ENCODE measurements around the gene IRX6.

The IRX6 gene

DNA sequence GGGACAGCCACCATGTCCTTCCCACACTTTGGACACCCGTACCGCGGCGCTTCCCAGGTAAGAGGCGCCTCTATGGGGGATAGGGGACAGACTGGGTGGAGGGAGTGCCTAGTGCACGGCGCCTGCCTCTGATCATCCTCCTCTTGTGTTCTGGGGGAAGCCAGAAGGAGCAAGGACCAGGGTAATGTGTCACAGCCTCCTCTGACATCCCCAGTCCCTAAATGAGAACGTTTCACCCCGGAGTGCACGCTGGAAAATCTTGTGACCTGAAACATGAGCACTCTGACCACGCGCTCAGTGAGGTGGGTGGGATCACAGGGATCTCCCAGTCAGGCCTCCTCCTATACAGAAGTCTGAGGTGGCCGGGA lies 1.1 kb downstream of the IRX6 start:
- peaks cover 10% of the 10 kb centered on the region for H3K27me3 ChIP-seq (ENCODE audit: insufficient read depth, low read length, poor library complexity)
- TF ChIP-seq EZH2 (IDR thresholded peaks at IDR 0.05; ENCODE audit: borderline replicate concordance, low read depth, low read length, severe bottlenecking) (no peak), CTCF (IDR thresholded peaks at IDR 0.05; ENCODE audit: borderline replicate concordance, extremely low read depth, low read length, poor library complexity, severe bottlenecking) (no peak)
- ATAC-seq (ENCODE audit: insufficient read depth, low read depth): no peak

GRCh38 chr16:55325458-55326109 lies 1.6 kb downstream of the IRX6 start:
- no peak for ATAC-seq (ENCODE audit: insufficient read depth, low read depth)
- Histone ChIP-seq H3K4me3 (ENCODE audit: low read depth in 1 of 2, low read length in 2 of 2) (no peak overlapping the region), H2AFZ (ENCODE audit: low read depth, low read length) (no peak overlapping the region), H3K79me2 (ENCODE audit: insufficient read depth, low read length) (no peaks in the 10 kb centered on the region), H4K20me1 (ENCODE audit: insufficient read depth, low read length) (no peaks in the 10 kb centered on the region), H3K9ac (ENCODE audit: low read depth, low read length) (no peak overlapping the region), H3K4me2 (ENCODE audit: insufficient read depth, low read length) (no peak overlapping the region), H3K36me3 (ENCODE audit: insufficient read depth, low read length) (no peaks in the 10 kb centered on the region), H3K27ac (ENCODE audit: low read length) (no peak overlapping the region), H3K4me1 (ENCODE audit: insufficient read depth, low read length) (no peaks in the 10 kb centered on the region), H3K9me3 (ENCODE audit: insufficient read depth, low read length, severe bottlenecking) (no peaks in the 10 kb centered on the region), H3K27me3 (ENCODE audit: insufficient read depth, low read length, poor library complexity) (peaks cover 10% of the 10 kb centered on the region)
- TF ChIP-seq CTCF (IDR thresholded peaks at IDR 0.05; ENCODE audit: borderline replicate concordance, extremely low read depth, low read length, poor library complexity, severe bottlenecking) (no peak), EZH2 (IDR thresholded peaks at IDR 0.05; ENCODE audit: borderline replicate concordance, low read depth, low read length, severe bottlenecking) (no peak)
- no peak for DNase-seq

More for the DNA sequence above, 1.1 kb downstream of the IRX6 start:
- H2AFZ ChIP-seq (ENCODE audit: low read depth, low read length): no peak overlapping the region
- H3K4me3 ChIP-seq (ENCODE audit: low read depth in 1 of 2, low read length in 2 of 2): no peak overlapping the region
- no peak for DNase-seq
- no peaks in the 10 kb centered on the region for H3K79me2 ChIP-seq (ENCODE audit: insufficient read depth, low read length)
- H3K4me1 ChIP-seq (ENCODE audit: insufficient read depth, low read length): no peaks in the 10 kb centered on the region
- no peaks in the 10 kb centered on the region for H4K20me1 ChIP-seq (ENCODE audit: insufficient read depth, low read length)
- no peak overlapping the region for H3K27ac ChIP-seq (ENCODE audit: low read length)
- H3K9me3 ChIP-seq (ENCODE audit: insufficient read depth, low read length, severe bottlenecking): no peaks in the 10 kb centered on the region
- H3K36me3 ChIP-seq (ENCODE audit: insufficient read depth, low read length): no peaks in the 10 kb centered on the region
- H3K4me2 ChIP-seq (ENCODE audit: insufficient read depth, low read length): no peak overlapping the region
- H3K9ac ChIP-seq (ENCODE audit: low read depth, low read length): no peak overlapping the region

DNA sequence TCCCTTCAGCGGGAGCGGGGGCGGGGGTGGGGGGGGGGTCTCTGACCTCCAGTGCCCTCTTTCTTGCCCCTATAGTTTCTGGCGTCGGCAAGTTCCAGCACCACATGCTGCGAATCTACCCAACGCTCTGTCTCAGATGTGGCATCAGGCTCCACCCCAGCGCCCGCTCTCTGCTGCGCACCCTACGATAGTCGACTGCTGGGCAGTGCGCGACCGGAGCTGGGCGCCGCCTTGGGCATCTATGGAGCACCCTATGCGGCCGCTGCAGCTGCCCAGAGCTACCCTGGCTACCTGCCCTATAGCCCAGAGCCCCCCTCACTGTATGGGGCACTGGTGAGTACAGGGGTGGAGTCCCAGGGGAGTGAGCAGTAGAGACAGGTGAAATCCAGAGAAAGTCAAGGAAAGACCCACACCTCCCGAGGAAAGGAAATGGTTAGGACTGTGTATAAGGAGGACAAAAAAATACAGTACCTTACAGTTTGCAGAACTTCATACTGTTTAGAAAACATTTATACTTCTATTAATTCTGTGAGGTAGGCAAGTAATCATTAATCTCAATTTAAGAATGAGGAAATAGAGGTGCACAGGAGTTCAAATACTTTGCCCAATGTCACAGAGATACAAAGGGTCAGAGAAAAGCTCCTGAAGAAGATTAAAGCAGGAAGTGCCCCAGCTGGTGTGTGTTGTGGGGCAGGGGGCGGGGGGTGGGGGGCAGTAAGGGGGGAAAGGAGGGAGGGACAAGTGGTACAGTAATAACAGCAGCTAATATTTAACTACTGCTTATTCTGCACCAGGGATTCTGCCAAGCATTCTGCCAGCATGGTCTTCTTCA lies 2.5 kb downstream of the IRX6 start:
- no peak for DNase-seq
- H3K9me3 ChIP-seq (ENCODE audit: insufficient read depth, low read length, severe bottlenecking): no peaks in the 10 kb centered on the region
- no peaks in the 10 kb centered on the region for H3K36me3 ChIP-seq (ENCODE audit: insufficient read depth, low read length)
- no peak overlapping the region for H3K4me3 ChIP-seq (ENCODE audit: low read depth in 1 of 2, low read length in 2 of 2)
- TF ChIP-seq EZH2 (IDR thresholded peaks at IDR 0.05; ENCODE audit: borderline replicate concordance, low read depth, low read length, severe bottlenecking) (no peak), CTCF (IDR thresholded peaks at IDR 0.05; ENCODE audit: borderline replicate concordance, extremely low read depth, low read length, poor library complexity, severe bottlenecking) (no peak)
- peaks cover 7% of the 10 kb centered on the region for H3K27me3 ChIP-seq (ENCODE audit: insufficient read depth, low read length, poor library complexity)
- no peak for ATAC-seq (ENCODE audit: insufficient read depth, low read depth)
- H3K79me2 ChIP-seq (ENCODE audit: insufficient read depth, low read length): no peaks in the 10 kb centered on the region
- no peaks in the 10 kb centered on the region for H4K20me1 ChIP-seq (ENCODE audit: insufficient read depth, low read length)
- H2AFZ ChIP-seq (ENCODE audit: low read depth, low read length): no peak overlapping the region
- H3K4me2 ChIP-seq (ENCODE audit: insufficient read depth, low read length): no peak overlapping the region
- no peaks in the 10 kb centered on the region for H3K4me1 ChIP-seq (ENCODE audit: insufficient read depth, low read length)
- no peak overlapping the region for H3K9ac ChIP-seq (ENCODE audit: low read depth, low read length)
- no peak overlapping the region for H3K27ac ChIP-seq (ENCODE audit: low read length)
